WTC11 (cell line): ENCODE results near the gene CD8A.

ENCODE experiments used
- CTCF ChIP-seq: fragments of 200-600 bp; IDR thresholded peaks from 2 replicates; pipeline ENCODE4 v1.8.0; 2022; ENCODE audit warnings: antibody characterized with exemption
- FOXK1 ChIP-seq: sonication (generic); formaldehyde crosslinking; IDR thresholded peaks from 2 replicates; pipeline ENCODE4 v1.8.0; 2022; ENCODE audit warnings: mild to moderate bottlenecking, moderate library complexity, missing genetic modification reagents
- RELA ChIP-seq: sonication (generic); formaldehyde crosslinking; IDR thresholded peaks from 2 replicates; pipeline ENCODE4 v1.8.1; 2022; ENCODE audit warnings: missing genetic modification reagents, mild to moderate bottlenecking, borderline replicate concordance
- ZBTB21 ChIP-seq: sonication (generic); formaldehyde crosslinking; IDR thresholded peaks from 2 replicates; pipeline ENCODE4 v1.8.1; 2023; ENCODE audit warnings: mild to moderate bottlenecking, missing genetic modification reagents, borderline replicate concordance
- TF ChIP-seq, protein P1 (sequence below): sonication (generic); formaldehyde crosslinking; IDR thresholded peaks from 2 replicates; pipeline ENCODE4 v1.8.1; 2022; ENCODE audit warnings: low read depth, missing genetic modification reagents, borderline replicate concordance
- TF ChIP-seq, protein P2 (sequence below): sonication (generic); formaldehyde crosslinking; IDR thresholded peaks from 2 replicates; pipeline ENCODE4 v1.8.1; 2022; ENCODE audit warnings: mild to moderate bottlenecking, moderate library complexity, missing genetic modification reagents
- TF ChIP-seq, protein P3 (sequence below): sonication (generic); formaldehyde crosslinking; IDR thresholded peaks from 2 replicates; pipeline ENCODE4 v1.8.0; 2023; ENCODE audit warnings: mild to moderate bottlenecking, missing genetic modification reagents
- TF ChIP-seq, protein P4 (sequence below): sonication (generic); formaldehyde crosslinking; IDR thresholded peaks from 2 replicates; pipeline ENCODE4 v1.8.1; 2022; ENCODE audit warnings: missing genetic modification reagents, borderline replicate concordance
- TF ChIP-seq, protein P5 (sequence below): fragments of 250-450 bp; sonication (Bioruptor Pico); IDR thresholded peaks from 2 replicates; pipeline ENCODE4 v1.9.0; 2021; ENCODE audit warnings: mild to moderate bottlenecking, borderline replicate concordance

- TF ChIP-seq CTCF (no peak), ZBTB21 (CRISPR knock-in tag) (no peak), FOXK1 (CRISPR knock-in tag) (no peak), RELA (CRISPR knock-in tag) (no peak)
- TF ChIP-seq, protein P1, sequence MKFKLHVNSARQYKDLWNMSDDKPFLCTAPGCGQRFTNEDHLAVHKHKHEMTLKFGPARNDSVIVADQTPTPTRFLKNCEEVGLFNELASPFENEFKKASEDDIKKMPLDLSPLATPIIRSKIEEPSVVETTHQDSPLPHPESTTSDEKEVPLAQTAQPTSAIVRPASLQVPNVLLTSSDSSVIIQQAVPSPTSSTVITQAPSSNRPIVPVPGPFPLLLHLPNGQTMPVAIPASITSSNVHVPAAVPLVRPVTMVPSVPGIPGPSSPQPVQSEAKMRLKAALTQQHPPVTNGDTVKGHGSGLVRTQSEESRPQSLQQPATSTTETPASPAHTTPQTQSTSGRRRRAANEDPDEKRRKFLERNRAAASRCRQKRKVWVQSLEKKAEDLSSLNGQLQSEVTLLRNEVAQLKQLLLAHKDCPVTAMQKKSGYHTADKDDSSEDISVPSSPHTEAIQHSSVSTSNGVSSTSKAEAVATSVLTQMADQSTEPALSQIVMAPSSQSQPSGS (CRISPR knock-in tag): no peak
- TF ChIP-seq, protein P2, sequence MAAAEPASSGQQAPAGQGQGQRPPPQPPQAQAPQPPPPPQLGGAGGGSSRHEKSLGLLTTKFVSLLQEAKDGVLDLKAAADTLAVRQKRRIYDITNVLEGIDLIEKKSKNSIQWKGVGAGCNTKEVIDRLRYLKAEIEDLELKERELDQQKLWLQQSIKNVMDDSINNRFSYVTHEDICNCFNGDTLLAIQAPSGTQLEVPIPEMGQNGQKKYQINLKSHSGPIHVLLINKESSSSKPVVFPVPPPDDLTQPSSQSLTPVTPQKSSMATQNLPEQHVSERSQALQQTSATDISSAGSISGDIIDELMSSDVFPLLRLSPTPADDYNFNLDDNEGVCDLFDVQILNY (CRISPR knock-in tag): no peak
- TF ChIP-seq, protein P3, sequence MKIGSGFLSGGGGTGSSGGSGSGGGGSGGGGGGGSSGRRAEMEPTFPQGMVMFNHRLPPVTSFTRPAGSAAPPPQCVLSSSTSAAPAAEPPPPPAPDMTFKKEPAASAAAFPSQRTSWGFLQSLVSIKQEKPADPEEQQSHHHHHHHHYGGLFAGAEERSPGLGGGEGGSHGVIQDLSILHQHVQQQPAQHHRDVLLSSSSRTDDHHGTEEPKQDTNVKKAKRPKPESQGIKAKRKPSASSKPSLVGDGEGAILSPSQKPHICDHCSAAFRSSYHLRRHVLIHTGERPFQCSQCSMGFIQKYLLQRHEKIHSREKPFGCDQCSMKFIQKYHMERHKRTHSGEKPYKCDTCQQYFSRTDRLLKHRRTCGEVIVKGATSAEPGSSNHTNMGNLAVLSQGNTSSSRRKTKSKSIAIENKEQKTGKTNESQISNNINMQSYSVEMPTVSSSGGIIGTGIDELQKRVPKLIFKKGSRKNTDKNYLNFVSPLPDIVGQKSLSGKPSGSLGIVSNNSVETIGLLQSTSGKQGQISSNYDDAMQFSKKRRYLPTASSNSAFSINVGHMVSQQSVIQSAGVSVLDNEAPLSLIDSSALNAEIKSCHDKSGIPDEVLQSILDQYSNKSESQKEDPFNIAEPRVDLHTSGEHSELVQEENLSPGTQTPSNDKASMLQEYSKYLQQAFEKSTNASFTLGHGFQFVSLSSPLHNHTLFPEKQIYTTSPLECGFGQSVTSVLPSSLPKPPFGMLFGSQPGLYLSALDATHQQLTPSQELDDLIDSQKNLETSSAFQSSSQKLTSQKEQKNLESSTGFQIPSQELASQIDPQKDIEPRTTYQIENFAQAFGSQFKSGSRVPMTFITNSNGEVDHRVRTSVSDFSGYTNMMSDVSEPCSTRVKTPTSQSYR (CRISPR knock-in tag): no peak
- TF ChIP-seq, protein P4, sequence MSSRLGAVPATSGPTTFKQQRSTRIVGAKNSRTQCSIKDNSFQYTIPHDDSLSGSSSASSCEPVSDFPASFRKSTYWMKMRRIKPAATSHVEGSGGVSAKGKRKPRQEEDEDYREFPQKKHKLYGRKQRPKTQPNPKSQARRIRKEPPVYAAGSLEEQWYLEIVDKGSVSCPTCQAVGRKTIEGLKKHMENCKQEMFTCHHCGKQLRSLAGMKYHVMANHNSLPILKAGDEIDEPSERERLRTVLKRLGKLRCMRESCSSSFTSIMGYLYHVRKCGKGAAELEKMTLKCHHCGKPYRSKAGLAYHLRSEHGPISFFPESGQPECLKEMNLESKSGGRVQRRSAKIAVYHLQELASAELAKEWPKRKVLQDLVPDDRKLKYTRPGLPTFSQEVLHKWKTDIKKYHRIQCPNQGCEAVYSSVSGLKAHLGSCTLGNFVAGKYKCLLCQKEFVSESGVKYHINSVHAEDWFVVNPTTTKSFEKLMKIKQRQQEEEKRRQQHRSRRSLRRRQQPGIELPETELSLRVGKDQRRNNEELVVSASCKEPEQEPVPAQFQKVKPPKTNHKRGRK (CRISPR knock-in tag): no peak
- TF ChIP-seq, protein P5, sequence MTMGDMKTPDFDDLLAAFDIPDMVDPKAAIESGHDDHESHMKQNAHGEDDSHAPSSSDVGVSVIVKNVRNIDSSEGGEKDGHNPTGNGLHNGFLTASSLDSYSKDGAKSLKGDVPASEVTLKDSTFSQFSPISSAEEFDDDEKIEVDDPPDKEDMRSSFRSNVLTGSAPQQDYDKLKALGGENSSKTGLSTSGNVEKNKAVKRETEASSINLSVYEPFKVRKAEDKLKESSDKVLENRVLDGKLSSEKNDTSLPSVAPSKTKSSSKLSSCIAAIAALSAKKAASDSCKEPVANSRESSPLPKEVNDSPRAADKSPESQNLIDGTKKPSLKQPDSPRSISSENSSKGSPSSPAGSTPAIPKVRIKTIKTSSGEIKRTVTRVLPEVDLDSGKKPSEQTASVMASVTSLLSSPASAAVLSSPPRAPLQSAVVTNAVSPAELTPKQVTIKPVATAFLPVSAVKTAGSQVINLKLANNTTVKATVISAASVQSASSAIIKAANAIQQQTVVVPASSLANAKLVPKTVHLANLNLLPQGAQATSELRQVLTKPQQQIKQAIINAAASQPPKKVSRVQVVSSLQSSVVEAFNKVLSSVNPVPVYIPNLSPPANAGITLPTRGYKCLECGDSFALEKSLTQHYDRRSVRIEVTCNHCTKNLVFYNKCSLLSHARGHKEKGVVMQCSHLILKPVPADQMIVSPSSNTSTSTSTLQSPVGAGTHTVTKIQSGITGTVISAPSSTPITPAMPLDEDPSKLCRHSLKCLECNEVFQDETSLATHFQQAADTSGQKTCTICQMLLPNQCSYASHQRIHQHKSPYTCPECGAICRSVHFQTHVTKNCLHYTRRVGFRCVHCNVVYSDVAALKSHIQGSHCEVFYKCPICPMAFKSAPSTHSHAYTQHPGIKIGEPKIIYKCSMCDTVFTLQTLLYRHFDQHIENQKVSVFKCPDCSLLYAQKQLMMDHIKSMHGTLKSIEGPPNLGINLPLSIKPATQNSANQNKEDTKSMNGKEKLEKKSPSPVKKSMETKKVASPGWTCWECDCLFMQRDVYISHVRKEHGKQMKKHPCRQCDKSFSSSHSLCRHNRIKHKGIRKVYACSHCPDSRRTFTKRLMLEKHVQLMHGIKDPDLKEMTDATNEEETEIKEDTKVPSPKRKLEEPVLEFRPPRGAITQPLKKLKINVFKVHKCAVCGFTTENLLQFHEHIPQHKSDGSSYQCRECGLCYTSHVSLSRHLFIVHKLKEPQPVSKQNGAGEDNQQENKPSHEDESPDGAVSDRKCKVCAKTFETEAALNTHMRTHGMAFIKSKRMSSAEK (CRISPR knock-in tag): no peak
These were observed 5.3 kb downstream of the CD8A start for GRCh38 chr2:86785456-86785855.
